ENCODE data around the gene DUS1L. TPM values are rescaled to one million over a fixed set of nuclear protein-coding genes. Genes with fewer than 3 reads are reported as not detected.

DUS1L gene
- total RNA-seq, 1 donor from 2014 or later = 73.3 TPM

DNA sequence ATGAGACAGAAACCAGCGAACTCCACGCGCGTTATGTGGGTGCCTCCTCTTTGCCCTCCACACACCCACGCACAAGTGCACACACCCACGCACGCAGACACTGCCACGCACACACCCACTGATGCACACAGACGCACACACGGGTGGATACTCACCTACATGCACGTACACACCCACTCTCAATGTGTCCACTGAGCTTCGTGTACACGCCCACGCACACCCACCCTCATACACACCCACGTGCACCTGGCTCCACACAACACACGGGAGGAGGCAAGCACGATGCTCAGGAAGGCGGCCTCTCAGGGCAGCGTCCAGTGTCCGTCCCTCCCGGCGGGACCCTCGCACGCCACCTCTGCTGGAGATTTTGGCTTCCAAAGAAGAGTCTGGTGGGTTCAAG, 18.2 kb downstream of the DUS1L start:
- no peak overlapping the region for H3K27ac Mint-ChIP-seq (ENCODE audit: unreplicated experiment)
- DNase-seq (ENCODE audit: extremely low spot score, unreplicated experiment) = no peak
- peaks cover 13% of the 10 kb centered on the region for H3K36me3 Mint-ChIP-seq (ENCODE audit: unreplicated experiment)
- no peak overlapping the region for H3K4me3 Mint-ChIP-seq (ENCODE audit: unreplicated experiment)
- no peaks in the 10 kb centered on the region for H3K9me3 Mint-ChIP-seq (ENCODE audit: unreplicated experiment)
- no peaks in the 10 kb centered on the region for H3K27me3 Mint-ChIP-seq (ENCODE audit: unreplicated experiment)
- TF ChIP-seq, protein P1, sequence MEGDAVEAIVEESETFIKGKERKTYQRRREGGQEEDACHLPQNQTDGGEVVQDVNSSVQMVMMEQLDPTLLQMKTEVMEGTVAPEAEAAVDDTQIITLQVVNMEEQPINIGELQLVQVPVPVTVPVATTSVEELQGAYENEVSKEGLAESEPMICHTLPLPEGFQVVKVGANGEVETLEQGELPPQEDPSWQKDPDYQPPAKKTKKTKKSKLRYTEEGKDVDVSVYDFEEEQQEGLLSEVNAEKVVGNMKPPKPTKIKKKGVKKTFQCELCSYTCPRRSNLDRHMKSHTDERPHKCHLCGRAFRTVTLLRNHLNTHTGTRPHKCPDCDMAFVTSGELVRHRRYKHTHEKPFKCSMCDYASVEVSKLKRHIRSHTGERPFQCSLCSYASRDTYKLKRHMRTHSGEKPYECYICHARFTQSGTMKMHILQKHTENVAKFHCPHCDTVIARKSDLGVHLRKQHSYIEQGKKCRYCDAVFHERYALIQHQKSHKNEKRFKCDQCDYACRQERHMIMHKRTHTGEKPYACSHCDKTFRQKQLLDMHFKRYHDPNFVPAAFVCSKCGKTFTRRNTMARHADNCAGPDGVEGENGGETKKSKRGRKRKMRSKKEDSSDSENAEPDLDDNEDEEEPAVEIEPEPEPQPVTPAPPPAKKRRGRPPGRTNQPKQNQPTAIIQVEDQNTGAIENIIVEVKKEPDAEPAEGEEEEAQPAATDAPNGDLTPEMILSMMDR (IDR thresholded peaks at IDR 0.05) = no peak
- peaks cover 8% of the 10 kb centered on the region for H3K4me1 Mint-ChIP-seq (ENCODE audit: unreplicated experiment)

DNA sequence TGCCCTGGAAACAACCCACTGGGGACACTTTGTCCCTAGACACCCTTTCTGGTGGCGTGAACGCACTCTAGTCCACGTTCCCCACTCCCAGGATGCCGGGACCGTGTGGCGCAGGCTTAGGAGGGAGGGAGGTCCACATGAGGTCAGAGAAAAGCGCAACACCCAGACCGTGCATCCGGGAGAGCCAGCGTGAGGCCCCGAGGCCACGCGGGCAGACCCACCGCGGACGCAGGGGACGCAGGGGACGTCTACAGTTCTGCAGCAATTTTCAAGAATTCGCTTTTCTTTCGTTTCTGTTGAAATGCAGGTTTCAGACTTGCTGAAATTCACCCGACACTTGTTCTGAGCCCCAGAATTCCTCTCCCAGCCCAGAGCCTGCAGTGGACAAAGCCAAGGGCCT, 18.7 kb downstream of the DUS1L start:
- TF ChIP-seq, protein P1 (IDR thresholded peaks at IDR 0.05) = no peak
- H3K4me1 Mint-ChIP-seq (ENCODE audit: unreplicated experiment) = peaks cover 8% of the 10 kb centered on the region
- no peak overlapping the region for H3K4me3 Mint-ChIP-seq (ENCODE audit: unreplicated experiment)
- H3K27me3 Mint-ChIP-seq (ENCODE audit: unreplicated experiment) = no peaks in the 10 kb centered on the region
- peaks cover 13% of the 10 kb centered on the region for H3K36me3 Mint-ChIP-seq (ENCODE audit: unreplicated experiment)
- H3K27ac Mint-ChIP-seq (ENCODE audit: unreplicated experiment) = no peak overlapping the region
- DNase-seq (ENCODE audit: extremely low spot score, unreplicated experiment) = no peak
- no peaks in the 10 kb centered on the region for H3K9me3 Mint-ChIP-seq (ENCODE audit: unreplicated experiment)

DNA sequence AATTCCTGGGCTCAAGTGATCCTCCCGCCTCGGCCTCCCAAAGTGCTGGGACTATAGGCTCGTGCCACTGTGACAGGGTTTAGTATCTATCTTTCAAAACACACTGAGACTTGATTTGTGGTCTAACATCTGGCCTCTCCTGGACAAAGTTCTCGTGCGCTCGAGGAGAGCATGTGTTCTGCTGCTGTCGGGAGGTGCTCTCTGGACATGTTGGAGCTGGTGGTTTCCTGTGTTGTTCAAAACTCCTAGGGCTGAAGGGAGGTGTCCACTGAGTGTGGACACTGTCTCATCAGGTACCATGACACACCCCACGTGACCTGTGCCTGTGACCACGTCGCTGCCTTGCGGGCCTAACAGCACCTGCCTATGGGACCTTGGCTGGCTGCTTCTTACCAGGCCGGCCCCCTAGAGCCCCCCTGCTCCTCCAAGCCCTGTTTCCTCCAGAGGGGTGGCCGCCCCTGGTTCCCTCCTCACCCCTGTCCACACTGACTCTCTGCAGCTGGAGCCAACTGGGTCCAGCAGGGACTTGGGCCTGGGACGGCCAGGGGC, 19.6 kb downstream of the DUS1L start:
- Mint-ChIP-seq H3K27ac (ENCODE audit: unreplicated experiment) (no peak overlapping the region), H3K9me3 (ENCODE audit: unreplicated experiment) (no peaks in the 10 kb centered on the region), H3K4me1 (ENCODE audit: unreplicated experiment) (peaks cover 13% of the 10 kb centered on the region), H3K27me3 (ENCODE audit: unreplicated experiment) (no peaks in the 10 kb centered on the region), H3K4me3 (ENCODE audit: unreplicated experiment) (no peak overlapping the region), H3K36me3 (ENCODE audit: unreplicated experiment) (peaks cover 13% of the 10 kb centered on the region)
- no peak for DNase-seq (ENCODE audit: extremely low spot score, unreplicated experiment)
- TF ChIP-seq, protein P1 (IDR thresholded peaks at IDR 0.05) = no peak

DNA sequence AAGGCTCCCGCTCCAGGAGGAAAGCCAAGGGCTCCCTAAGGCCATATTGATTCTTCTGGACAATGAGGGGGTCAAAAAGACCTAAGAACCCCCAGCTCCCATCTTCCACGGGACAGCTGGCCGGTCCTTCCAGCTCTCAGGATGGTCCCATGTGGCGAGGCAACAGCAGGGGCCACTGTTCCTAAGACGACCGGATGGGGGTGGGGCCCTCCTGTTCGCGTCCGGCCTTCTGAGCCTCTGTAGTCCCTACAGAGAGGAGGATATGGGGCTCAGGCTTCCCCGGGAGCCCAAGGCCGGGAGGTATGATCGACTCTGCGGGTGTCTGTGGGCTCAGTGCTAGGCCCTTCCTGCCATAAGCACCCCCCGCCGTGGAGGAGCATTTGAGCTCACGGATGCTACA, 22.1 kb downstream of the DUS1L start:
- Mint-ChIP-seq H3K36me3 (ENCODE audit: unreplicated experiment) (peaks cover 9% of the 10 kb centered on the region), H3K4me3 (ENCODE audit: unreplicated experiment) (no peak overlapping the region), H3K4me1 (ENCODE audit: unreplicated experiment) (peaks cover 5% of the 10 kb centered on the region), H3K9me3 (ENCODE audit: unreplicated experiment) (no peaks in the 10 kb centered on the region), H3K27ac (ENCODE audit: unreplicated experiment) (no peak overlapping the region), H3K27me3 (ENCODE audit: unreplicated experiment) (no peaks in the 10 kb centered on the region)
- no peak for DNase-seq (ENCODE audit: extremely low spot score, unreplicated experiment)
- TF ChIP-seq, protein P1 (IDR thresholded peaks at IDR 0.05) = no peak

DNA sequence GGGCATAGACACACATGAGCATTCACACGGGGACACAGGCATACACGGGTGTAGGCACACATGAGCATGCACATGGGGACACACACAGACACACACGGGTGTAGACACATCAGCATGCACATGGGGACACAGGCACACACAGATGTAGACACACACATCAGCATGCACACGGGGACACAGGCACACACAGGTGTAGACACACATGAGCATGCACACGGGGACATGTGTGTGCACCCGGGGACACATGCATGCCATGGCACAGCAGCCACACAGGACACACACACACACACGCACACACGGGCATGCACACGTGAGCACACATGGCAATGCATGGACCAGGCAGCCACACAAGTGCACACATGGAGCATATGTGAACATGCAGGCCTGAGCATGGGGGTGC, 23.0 kb downstream of the DUS1L start:
- TF ChIP-seq, protein P1 (IDR thresholded peaks at IDR 0.05) = no peak
- Mint-ChIP-seq H3K4me3 (ENCODE audit: unreplicated experiment) (no peak overlapping the region), H3K27me3 (ENCODE audit: unreplicated experiment) (no peaks in the 10 kb centered on the region), H3K36me3 (ENCODE audit: unreplicated experiment) (peaks cover 8% of the 10 kb centered on the region), H3K9me3 (ENCODE audit: unreplicated experiment) (no peaks in the 10 kb centered on the region), H3K4me1 (ENCODE audit: unreplicated experiment) (peaks cover 9% of the 10 kb centered on the region), H3K27ac (ENCODE audit: unreplicated experiment) (no peak overlapping the region)
- DNase-seq (ENCODE audit: extremely low spot score, unreplicated experiment) = no peak
